ENCODE data around the gene WNT9A. TPM values are rescaled to one million over a fixed set of nuclear protein-coding genes. Genes with fewer than 3 reads are reported as not detected.

The WNT9A gene
- total RNA-seq, 1 experiment from 2014 or later: 1.5 TPM

DNA sequence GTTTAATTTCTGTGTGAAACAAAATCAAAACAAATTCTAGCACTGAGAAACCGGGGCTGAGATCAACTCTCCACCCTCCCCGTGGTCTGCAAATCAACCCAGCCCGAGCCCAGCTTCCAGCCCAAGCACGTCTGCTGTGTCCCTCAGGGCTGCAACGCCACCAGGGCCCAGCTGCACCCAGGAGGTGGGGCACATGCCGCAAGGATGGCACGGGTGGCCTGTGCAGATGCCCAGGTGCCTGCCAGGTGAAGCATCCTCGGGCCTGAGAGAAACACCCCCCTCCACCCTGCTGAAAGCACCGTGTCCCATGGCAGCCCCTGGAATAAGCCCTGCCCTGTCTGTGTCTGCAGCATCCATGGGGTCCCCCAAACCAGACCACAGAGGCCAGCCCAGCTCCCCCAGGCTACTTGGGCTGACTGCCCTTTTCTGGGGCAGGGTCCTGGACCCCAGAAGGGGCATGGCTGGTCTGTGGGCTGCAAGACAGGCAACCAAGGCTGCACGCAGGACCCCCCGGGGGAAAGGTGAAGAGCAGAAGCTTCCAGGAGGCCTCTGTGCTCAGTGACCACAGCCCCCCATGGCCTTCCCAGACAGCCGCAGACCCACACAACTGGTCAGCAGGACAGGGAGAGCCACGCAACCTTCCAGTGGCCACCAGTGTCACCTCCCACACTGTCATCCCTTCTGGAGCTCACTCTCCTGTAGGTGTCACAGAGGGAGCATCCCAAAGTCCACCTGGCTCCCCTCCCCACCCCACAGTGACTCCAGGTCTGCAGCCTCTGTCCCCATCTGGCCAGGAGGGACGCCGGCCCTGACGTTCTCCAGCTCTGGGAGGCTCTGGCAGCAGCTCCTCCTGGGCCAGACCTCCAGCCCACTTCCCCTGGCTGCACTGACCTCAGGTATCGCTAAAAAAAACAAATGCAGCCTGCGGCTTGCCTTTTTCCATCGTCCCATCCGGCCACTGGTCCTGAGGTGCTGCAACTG is 7.7 kb downstream of the WNT9A start:
- Mint-ChIP-seq H3K9me3 (no peaks in the 10 kb centered on the region), H3K4me1 (no peaks in the 10 kb centered on the region), H3K27me3 (ENCODE audit: low read depth) (no peaks in the 10 kb centered on the region), H3K36me3 (no peaks in the 10 kb centered on the region), H3K27ac (no peak overlapping the region), H3K4me3 (no peak overlapping the region)
- DNase-seq (ENCODE audit: low spot score) (no peak), ATAC-seq (no peak)
- TF ChIP-seq, protein P1, sequence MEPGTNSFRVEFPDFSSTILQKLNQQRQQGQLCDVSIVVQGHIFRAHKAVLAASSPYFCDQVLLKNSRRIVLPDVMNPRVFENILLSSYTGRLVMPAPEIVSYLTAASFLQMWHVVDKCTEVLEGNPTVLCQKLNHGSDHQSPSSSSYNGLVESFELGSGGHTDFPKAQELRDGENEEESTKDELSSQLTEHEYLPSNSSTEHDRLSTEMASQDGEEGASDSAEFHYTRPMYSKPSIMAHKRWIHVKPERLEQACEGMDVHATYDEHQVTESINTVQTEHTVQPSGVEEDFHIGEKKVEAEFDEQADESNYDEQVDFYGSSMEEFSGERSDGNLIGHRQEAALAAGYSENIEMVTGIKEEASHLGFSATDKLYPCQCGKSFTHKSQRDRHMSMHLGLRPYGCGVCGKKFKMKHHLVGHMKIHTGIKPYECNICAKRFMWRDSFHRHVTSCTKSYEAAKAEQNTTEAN (CRISPR knock-in tag; IDR thresholded peaks at IDR 0.05): no peak
- TF ChIP-seq MYBL2 (CRISPR knock-in tag; IDR thresholded peaks at IDR 0.05): no peak
- TF ChIP-seq, protein P2, sequence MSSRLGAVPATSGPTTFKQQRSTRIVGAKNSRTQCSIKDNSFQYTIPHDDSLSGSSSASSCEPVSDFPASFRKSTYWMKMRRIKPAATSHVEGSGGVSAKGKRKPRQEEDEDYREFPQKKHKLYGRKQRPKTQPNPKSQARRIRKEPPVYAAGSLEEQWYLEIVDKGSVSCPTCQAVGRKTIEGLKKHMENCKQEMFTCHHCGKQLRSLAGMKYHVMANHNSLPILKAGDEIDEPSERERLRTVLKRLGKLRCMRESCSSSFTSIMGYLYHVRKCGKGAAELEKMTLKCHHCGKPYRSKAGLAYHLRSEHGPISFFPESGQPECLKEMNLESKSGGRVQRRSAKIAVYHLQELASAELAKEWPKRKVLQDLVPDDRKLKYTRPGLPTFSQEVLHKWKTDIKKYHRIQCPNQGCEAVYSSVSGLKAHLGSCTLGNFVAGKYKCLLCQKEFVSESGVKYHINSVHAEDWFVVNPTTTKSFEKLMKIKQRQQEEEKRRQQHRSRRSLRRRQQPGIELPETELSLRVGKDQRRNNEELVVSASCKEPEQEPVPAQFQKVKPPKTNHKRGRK (CRISPR knock-in tag; IDR thresholded peaks at IDR 0.05; ENCODE audit: borderline replicate concordance): no peak
- POLR2A ChIA-PET: no interaction called here
- CTCF ChIA-PET: interaction anchor here (1.1 to 2.3 kb wide), 2 partner anchors 8 to 14 kb away, joined by 3 to 8 read pairs; partner anchors contain the start of gene WNT9A

DNA sequence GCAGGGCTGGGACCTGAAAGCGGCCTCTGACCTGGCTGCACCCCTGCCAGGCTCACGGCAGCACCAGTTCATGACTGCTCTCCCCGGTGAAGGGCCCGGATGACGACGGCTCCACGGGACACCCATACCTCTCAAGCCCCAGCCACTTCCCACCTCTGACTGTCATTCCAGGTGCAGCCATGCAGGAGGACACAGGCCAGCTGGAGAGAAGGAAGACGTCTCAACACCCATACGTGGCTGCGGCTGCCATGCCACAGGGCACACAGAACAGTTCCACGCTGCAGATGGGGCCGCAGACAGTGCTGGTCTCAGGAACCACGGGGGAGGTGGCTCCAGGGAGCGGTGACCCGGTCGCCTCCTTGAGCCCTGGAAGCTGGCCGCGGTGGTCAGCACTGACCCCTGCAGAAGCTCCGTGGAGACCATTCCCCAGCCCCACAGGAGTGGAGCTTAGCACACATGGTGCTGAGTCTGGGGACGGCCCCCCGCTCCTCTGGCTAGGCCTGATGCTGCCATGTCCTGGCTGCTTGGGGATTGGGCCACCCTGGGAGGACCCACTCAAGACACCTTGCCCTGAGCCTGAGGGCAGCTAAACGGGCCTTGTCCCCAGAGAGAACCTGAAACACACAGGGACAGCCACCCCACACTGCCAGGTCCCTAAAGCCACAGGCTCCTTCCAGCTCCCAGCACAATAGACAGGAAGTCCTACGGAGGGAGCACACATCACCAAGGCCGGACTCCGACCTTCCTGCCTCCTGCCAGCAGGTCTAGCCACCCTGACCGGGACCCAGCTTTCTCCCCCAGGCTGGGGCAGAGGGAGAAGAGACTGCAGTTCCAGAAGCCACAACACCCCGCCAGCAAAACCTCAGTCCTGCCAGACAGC is 8.6 kb downstream of the WNT9A start:
- Mint-ChIP-seq H3K27ac (no peak overlapping the region), H3K4me3 (no peak overlapping the region), H3K9me3 (no peaks in the 10 kb centered on the region), H3K36me3 (no peaks in the 10 kb centered on the region), H3K27me3 (ENCODE audit: low read depth) (no peaks in the 10 kb centered on the region), H3K4me1 (no peaks in the 10 kb centered on the region)
- POLR2A ChIA-PET: no interaction called here
- no peak for ATAC-seq
- CTCF ChIA-PET: interaction anchor here (1.1 to 2.3 kb wide), 2 partner anchors 9 to 15 kb away, joined by 3 to 8 read pairs; partner anchors contain the start of gene WNT9A
- DNase-seq (ENCODE audit: low spot score): no peak
- no peak for TF ChIP-seq GRHL2 (CRISPR knock-in tag; IDR thresholded peaks at IDR 0.05; ENCODE audit: insufficient replicate concordance, severe bottlenecking)
- no peak for TF ChIP-seq GTF2I (CRISPR knock-in tag; conservative IDR thresholded peaks at IDR 0.05)
- TF ChIP-seq NFATC4 (CRISPR knock-in tag; IDR thresholded peaks at IDR 0.05): no peak
- TF ChIP-seq, protein P3, sequence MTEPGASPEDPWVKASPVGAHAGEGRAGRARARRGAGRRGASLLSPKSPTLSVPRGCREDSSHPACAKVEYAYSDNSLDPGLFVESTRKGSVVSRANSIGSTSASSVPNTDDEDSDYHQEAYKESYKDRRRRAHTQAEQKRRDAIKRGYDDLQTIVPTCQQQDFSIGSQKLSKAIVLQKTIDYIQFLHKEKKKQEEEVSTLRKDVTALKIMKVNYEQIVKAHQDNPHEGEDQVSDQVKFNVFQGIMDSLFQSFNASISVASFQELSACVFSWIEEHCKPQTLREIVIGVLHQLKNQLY (CRISPR knock-in tag; IDR thresholded peaks at IDR 0.05): no peak
- TF ChIP-seq FOXP1 (CRISPR knock-in tag; IDR thresholded peaks at IDR 0.05; ENCODE audit: borderline replicate concordance): no peak
- TF ChIP-seq FOXJ3 (CRISPR knock-in tag; IDR thresholded peaks at IDR 0.05; ENCODE audit: borderline replicate concordance): no peak
- TF ChIP-seq CBFB (CRISPR knock-in tag; IDR thresholded peaks at IDR 0.05; ENCODE audit: low read depth): no peak
- TF ChIP-seq ETV6 (CRISPR knock-in tag; IDR thresholded peaks at IDR 0.05): no peak
- TF ChIP-seq TCF7 (CRISPR knock-in tag; IDR thresholded peaks at IDR 0.05; ENCODE audit: low read depth): no peak
- no peak for TF ChIP-seq NR2C2 (CRISPR knock-in tag; IDR thresholded peaks at IDR 0.05)
- no peak for TF ChIP-seq NFYB (CRISPR knock-in tag; conservative IDR thresholded peaks at IDR 0.05; ENCODE audit: low read depth)
- no peak for TF ChIP-seq ZNF219 (CRISPR knock-in tag; IDR thresholded peaks at IDR 0.05; ENCODE audit: borderline replicate concordance)
- TF ChIP-seq, protein P4, sequence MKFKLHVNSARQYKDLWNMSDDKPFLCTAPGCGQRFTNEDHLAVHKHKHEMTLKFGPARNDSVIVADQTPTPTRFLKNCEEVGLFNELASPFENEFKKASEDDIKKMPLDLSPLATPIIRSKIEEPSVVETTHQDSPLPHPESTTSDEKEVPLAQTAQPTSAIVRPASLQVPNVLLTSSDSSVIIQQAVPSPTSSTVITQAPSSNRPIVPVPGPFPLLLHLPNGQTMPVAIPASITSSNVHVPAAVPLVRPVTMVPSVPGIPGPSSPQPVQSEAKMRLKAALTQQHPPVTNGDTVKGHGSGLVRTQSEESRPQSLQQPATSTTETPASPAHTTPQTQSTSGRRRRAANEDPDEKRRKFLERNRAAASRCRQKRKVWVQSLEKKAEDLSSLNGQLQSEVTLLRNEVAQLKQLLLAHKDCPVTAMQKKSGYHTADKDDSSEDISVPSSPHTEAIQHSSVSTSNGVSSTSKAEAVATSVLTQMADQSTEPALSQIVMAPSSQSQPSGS (CRISPR knock-in tag; IDR thresholded peaks at IDR 0.05; ENCODE audit: borderline replicate concordance, low read depth): no peak
- TF ChIP-seq, protein P5, sequence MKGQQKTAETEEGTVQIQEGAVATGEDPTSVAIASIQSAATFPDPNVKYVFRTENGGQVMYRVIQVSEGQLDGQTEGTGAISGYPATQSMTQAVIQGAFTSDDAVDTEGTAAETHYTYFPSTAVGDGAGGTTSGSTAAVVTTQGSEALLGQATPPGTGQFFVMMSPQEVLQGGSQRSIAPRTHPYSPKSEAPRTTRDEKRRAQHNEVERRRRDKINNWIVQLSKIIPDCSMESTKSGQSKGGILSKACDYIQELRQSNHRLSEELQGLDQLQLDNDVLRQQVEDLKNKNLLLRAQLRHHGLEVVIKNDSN (CRISPR knock-in tag; IDR thresholded peaks at IDR 0.05): no peak
- TF ChIP-seq, protein P6, sequence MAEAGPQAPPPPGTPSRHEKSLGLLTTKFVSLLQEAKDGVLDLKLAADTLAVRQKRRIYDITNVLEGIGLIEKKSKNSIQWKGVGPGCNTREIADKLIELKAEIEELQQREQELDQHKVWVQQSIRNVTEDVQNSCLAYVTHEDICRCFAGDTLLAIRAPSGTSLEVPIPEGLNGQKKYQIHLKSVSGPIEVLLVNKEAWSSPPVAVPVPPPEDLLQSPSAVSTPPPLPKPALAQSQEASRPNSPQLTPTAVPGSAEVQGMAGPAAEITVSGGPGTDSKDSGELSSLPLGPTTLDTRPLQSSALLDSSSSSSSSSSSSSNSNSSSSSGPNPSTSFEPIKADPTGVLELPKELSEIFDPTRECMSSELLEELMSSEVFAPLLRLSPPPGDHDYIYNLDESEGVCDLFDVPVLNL (CRISPR knock-in tag; IDR thresholded peaks at IDR 0.05; ENCODE audit: borderline replicate concordance, low read depth): no peak
- TF ChIP-seq MYBL2 (CRISPR knock-in tag; IDR thresholded peaks at IDR 0.05): no peak
- TF ChIP-seq FOXK1 (CRISPR knock-in tag; IDR thresholded peaks at IDR 0.05): no peak
- TF ChIP-seq, protein P7, sequence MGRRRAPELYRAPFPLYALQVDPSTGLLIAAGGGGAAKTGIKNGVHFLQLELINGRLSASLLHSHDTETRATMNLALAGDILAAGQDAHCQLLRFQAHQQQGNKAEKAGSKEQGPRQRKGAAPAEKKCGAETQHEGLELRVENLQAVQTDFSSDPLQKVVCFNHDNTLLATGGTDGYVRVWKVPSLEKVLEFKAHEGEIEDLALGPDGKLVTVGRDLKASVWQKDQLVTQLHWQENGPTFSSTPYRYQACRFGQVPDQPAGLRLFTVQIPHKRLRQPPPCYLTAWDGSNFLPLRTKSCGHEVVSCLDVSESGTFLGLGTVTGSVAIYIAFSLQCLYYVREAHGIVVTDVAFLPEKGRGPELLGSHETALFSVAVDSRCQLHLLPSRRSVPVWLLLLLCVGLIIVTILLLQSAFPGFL (CRISPR knock-in tag; IDR thresholded peaks at IDR 0.05; ENCODE audit: borderline replicate concordance): no peak
